Central memory CD8-positive, alpha-beta T cell (primary cell): ENCODE results near the gene TMEM272.

Source experiments
- ATAC-seq: fragments of 150-1000 bp; cut with Tn5 transposase; replicated peaks from 2 replicates; pipeline ENCODE4 v1.10.0; 2022; ENCODE audit warnings: mild to moderate bottlenecking, moderate FRiP score, moderate number of reproducible peaks; ENCODE audit not compliant: poor library complexity, severe bottlenecking; ENCODE audit errors: extremely low read depth
- DNase-seq, 2 donors: peaks; one replicate each; pipeline ENCODE4 v3.0.0; 2021; ENCODE audit warnings: low spot score in 2 of 2
- H3K27ac Mint-ChIP-seq: one replicate; pipeline ENCODE4 v1.8.0; 2022; ENCODE audit warnings: low read depth, mild to moderate bottlenecking, moderate library complexity, mixed read lengths
- H3K27me3 Mint-ChIP-seq: one replicate; pipeline ENCODE4 v1.8.0; 2022; ENCODE audit warnings: mixed read lengths
- H3K36me3 Mint-ChIP-seq: one replicate; pipeline ENCODE4 v1.8.0; 2022; ENCODE audit warnings: mild to moderate bottlenecking, moderate library complexity, mixed read lengths; ENCODE audit not compliant: insufficient read depth
- H3K4me1 Mint-ChIP-seq: one replicate; pipeline ENCODE4 v1.8.0; 2022; ENCODE audit warnings: mixed read lengths
- H3K4me3 Mint-ChIP-seq: one replicate; pipeline ENCODE4 v1.8.0; 2022; ENCODE audit warnings: mild to moderate bottlenecking, moderate library complexity, mixed read lengths
- H3K9me3 Mint-ChIP-seq: one replicate; pipeline ENCODE4 v1.8.0; 2022; ENCODE audit warnings: mixed read lengths

The TMEM272 gene

DNA sequence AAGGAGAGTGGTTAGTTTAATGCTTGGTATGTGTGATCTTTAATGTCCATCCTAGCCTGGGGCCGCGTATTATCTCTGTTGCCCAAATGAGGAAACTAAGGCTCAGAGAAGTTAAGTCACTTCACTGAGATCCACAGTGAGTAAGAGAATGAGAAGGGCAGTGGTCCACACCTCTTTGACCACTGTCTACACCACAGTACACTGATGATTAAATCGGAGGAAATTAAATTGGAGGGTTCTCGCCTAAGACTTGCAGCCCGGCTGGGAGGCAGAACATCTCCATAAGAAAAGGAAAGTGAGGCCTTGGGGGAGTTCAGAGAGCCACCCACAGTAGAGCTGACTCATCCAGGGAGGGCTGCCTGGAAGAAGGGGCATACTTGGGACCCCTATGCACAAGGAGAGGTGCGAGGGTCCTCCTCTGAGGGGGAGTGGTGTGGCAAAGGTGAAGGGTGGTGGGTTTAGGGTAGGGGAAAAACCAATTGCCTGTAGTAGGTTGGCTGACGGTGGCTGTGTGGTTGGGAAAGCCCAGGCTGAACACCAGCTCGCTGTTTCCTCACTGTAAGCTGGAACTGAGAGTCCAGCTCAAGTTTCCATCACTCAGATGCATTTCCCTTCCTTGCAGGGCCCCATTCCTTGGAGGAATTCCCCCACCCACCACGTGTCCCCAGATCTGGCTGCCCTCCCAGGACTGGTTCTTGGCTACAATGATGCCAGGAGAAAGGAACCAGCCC, 26.0 kb downstream of the TMEM272 start:
- peaks cover 7% of the 10 kb centered on the region for H3K36me3 Mint-ChIP-seq
- peaks cover 69% of the 10 kb centered on the region for H3K4me1 Mint-ChIP-seq
- ATAC-seq (no peak), DNase-seq (no peak)
- H3K27ac Mint-ChIP-seq: peak overlapping the region; percentile 87
- peak overlapping the region; percentile 36 for H3K4me3 Mint-ChIP-seq
- no peaks in the 10 kb centered on the region for H3K9me3 Mint-ChIP-seq
- no peaks in the 10 kb centered on the region for H3K27me3 Mint-ChIP-seq

DNA sequence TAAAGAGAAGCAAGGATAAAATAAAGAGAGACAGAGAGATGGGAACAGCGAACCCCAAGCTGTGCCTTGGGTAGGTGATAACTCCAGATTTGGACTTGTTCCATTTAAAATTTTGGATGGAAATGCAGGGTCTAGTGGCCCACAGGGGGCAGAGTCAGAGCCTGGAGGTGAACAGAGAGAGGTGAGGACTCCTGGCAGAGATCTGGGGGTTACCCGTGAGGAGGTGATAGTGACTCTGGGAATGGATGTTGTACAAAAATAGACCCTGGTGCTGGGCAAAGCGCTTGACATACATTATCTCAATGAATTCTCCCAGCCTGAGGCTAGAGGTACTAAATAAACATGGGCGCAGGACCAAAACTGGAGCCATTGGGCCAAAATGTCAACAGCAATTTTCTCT, 26.7 kb downstream of the TMEM272 start:
- H3K4me3 Mint-ChIP-seq: peak overlapping the region; percentile 36
- H3K4me1 Mint-ChIP-seq: peaks cover 67% of the 10 kb centered on the region
- no peak for DNase-seq
- ATAC-seq: no peak
- H3K27me3 Mint-ChIP-seq: no peaks in the 10 kb centered on the region
- peaks cover 5% of the 10 kb centered on the region for H3K36me3 Mint-ChIP-seq
- H3K9me3 Mint-ChIP-seq: no peaks in the 10 kb centered on the region
- H3K27ac Mint-ChIP-seq: peak overlapping the region; percentile 87

DNA sequence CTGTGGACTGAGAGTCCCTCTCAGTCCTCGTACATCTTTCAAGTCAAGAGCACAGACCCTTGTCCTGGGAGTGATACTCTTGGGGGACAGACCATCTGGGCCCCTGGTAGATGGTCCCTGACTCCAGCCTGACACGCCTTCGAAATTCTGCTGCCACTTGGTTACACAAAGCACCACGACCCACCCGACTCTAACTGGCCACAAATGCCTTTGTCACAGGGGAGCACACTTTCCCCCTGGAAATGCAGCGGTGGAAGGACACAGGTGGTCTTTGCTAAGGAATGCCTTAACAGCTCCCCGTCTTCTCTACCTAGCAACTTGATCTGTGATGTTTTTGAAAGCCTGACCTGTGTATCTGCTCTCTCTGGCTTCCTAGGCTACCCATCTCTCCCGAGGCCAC, 27.3 kb downstream of the TMEM272 start:
- ATAC-seq (no peak), DNase-seq (no peak)
- Mint-ChIP-seq H3K4me1 (peaks cover 65% of the 10 kb centered on the region), H3K27ac (peak overlapping the region; percentile 87), H3K27me3 (no peaks in the 10 kb centered on the region), H3K4me3 (no peak overlapping the region), H3K36me3 (peaks cover 5% of the 10 kb centered on the region), H3K9me3 (no peaks in the 10 kb centered on the region)

DNA sequence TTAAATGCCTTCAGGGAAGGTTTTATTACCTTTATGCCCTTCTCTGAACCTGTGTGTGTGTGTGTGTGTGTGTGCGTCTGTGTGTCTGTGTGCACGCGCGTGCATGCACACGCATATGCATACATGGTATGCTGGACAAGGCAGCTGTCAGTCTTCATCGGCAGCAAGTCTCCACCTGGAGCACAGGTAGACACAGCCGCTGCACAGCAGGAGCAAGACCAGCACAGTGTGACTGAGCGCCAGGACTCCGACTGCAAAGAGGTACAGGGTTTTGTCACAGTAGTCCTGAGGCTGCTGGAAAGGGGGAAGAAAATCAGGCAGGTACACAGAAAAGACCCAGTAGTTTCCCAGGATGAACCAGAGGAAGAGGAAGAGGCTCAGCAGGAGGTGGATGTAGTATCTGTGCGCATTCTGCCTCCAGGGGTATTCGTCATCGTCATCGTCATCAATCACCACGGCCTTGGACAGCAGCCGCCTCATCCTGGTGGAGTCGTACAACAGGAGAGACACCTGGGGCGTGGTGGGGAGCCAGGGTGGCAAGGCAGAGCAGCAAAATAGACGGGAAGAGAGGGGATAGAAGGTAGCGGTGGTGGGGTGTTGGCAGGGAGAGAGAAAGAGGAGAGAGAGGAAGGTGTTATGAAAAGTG, 28.2 kb downstream of the TMEM272 start:
- H3K27ac Mint-ChIP-seq: peak overlapping the region; percentile 69

DNA sequence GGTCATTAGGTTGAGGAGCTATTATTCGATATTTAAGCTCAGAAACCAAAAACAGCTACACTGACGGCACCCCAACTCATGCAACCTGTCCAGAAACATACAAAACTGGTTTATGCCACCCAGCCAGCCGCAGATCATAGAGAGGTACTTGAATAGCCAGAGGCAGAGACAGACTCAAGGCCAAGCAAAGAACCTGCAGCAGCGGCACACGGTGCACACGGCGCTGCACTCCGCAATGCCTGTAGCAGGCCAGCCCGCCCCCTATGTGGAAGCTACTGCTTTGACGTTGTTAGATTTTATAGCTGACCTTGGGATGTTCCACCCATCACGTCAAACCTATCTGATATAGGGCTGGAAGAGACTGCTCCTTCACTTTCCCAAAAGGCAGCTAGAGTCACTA, 29.1 kb downstream of the TMEM272 start:
- Mint-ChIP-seq H3K4me1 (peaks cover 46% of the 10 kb centered on the region), H3K4me3 (no peak overlapping the region), H3K27me3 (no peaks in the 10 kb centered on the region), H3K27ac (no peak overlapping the region), H3K36me3 (peaks cover 2% of the 10 kb centered on the region), H3K9me3 (no peaks in the 10 kb centered on the region)
- DNase-seq (no peak), ATAC-seq (no peak)

More for the DNA sequence above, 28.2 kb downstream of the TMEM272 start:
- H3K36me3 Mint-ChIP-seq: peaks cover 2% of the 10 kb centered on the region
- ATAC-seq (no peak), DNase-seq (no peak)
- H3K27me3 Mint-ChIP-seq: no peaks in the 10 kb centered on the region
- H3K9me3 Mint-ChIP-seq: no peaks in the 10 kb centered on the region
- H3K4me1 Mint-ChIP-seq: peaks cover 55% of the 10 kb centered on the region
- H3K4me3 Mint-ChIP-seq: no peak overlapping the region

DNA sequence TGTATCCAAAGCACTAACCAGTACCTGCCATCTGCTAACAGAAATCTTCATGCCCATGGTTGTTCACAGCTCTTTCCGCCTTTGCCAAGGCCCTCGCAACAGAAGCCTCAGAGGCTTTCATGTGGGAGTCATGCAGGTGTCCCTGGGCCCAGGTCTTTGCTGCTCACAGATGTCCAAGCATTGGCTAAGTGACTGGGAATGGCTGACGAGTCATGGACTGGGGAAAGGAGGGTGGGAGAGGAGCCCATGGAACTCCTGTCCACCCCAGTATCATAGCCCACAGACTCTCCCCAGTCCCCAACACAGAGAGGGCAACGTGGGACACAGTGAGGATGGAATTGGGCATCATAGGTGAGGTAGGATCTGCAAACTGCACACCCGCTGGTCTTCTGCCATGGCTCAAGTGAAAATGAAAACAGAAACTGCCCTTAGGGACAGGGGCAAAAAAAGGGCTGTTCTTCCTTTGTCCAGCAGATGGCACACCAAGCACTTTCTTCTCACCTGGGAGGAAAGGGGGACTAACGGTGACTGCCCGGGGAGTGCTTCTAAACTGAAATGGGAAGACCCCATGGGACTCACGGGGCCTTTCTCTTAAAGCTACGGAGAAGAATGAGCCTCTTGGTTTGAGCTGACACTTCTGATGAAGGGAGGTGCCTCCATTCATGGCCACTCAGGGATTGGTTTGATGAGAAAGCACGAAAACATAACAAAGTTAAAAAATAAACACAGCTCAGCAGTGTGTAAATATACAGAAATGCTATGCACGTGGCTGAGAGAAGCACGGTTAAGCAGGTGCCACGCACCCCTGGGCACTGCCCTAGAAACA, 29.9 kb downstream of the TMEM272 start:
- DNase-seq (peak; percentile 68 to 70), ATAC-seq (peak; percentile 83)
- Mint-ChIP-seq H3K9me3 (no peaks in the 10 kb centered on the region), H3K36me3 (peaks cover 2% of the 10 kb centered on the region), H3K27me3 (no peaks in the 10 kb centered on the region), H3K27ac (peak overlapping the region; percentile 64), H3K4me1 (peaks cover 38% of the 10 kb centered on the region), H3K4me3 (peak overlapping the region; percentile 47)

DNA sequence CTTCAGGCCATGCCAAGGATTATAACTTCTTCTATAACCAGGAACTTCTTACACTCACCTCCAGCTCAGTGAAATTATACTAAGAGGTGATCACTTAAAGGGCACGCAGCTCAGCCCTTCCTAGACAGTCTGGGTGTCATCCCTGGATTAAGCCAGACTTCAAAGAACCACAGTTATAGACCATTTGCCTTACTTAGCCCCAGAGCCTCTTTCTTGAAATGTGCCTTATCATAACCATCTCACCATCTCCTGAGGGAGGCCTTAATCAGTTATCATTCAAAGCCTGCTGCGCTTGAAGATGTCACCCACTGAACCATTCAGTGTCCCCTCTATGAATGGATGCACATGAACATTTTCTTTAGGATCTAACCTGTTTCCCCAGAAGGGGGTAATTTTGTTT, 30.9 kb downstream of the TMEM272 start:
- H3K4me3 Mint-ChIP-seq: no peak overlapping the region
- H3K4me1 Mint-ChIP-seq: peaks cover 29% of the 10 kb centered on the region
- no peak overlapping the region for H3K27ac Mint-ChIP-seq
- ATAC-seq: no peak
- H3K9me3 Mint-ChIP-seq: no peaks in the 10 kb centered on the region
- H3K36me3 Mint-ChIP-seq: peaks cover 5% of the 10 kb centered on the region
- no peak for DNase-seq
- no peaks in the 10 kb centered on the region for H3K27me3 Mint-ChIP-seq

DNA sequence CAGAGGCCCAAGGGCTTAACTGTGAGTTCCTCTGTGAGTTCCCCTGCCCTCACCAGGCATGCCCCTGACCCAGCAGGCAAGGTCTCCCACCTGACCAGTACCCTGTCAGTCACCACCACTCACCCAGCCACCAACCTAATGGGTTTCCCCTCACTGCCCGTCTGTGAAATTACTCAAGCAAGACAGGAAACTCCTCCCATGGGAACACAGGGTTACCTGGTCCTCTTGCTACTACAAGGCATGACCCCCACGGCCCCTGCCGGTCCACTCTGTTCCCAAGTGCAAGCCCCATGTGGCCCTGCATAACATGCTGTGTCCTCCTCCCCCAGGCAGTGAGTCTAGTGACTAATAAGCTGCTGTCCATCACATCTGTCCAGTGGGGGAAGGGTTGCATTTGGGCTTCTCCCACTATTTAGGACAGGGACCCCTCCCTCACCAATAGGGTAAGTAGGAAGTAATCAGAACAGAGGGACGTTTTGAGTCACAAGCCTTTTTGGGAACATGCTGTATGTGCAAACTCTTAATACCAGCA, 33.0 kb downstream of the TMEM272 start:
- Mint-ChIP-seq H3K27me3 (no peaks in the 10 kb centered on the region), H3K36me3 (peaks cover 7% of the 10 kb centered on the region), H3K4me1 (peaks cover 14% of the 10 kb centered on the region), H3K4me3 (no peak overlapping the region), H3K27ac (no peak overlapping the region), H3K9me3 (no peaks in the 10 kb centered on the region)
- ATAC-seq (no peak), DNase-seq (no peak)

DNA sequence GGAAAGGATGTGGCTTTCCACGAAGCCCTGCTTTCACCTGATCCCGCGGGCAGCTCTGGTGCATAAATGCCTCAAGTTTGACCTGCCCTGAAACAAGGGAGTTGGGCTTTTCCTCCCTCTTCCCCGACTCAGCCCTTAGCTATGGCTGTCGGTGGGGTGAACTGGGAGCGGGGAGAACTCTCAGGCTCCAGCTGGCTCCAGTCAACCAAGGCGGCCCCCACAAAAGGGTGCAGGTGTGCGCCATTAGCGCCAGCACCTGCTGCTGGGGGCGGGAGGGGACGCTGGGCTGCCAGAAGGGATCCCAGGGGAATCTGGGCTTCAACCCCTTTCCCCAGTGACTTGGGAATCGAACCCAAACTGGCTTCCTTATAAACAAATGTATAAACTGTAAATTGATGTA, 33.9 kb downstream of the TMEM272 start:
- H3K27ac Mint-ChIP-seq: no peak overlapping the region
- H3K4me1 Mint-ChIP-seq: peaks cover 8% of the 10 kb centered on the region
- H3K27me3 Mint-ChIP-seq: no peaks in the 10 kb centered on the region
- H3K4me3 Mint-ChIP-seq: no peak overlapping the region
- ATAC-seq (no peak), DNase-seq (no peak)
- H3K9me3 Mint-ChIP-seq: no peaks in the 10 kb centered on the region
- peaks cover 7% of the 10 kb centered on the region for H3K36me3 Mint-ChIP-seq

DNA sequence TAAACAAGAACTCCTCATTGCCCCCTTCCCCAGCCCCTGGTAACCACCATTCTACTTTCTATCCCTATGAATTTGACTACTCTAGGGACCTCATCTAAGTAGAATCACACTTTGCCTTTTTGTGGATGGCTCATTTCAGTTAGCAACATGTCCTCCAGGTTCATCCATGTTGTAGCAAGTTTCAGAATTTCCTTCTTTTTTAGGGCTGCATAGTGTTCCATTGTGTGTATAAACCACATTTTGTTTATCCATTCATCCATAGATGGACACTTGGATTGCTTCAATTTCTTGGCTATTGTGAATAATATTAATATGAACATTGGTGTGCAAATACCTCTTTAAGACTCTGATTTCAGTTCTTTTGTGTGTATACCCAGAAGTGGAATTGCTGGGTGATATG, 36.2 kb downstream of the TMEM272 start:
- Mint-ChIP-seq H3K27me3 (no peaks in the 10 kb centered on the region), H3K4me1 (peaks cover 18% of the 10 kb centered on the region), H3K27ac (no peak overlapping the region), H3K4me3 (no peak overlapping the region), H3K9me3 (no peaks in the 10 kb centered on the region), H3K36me3 (peaks cover 26% of the 10 kb centered on the region)
- DNase-seq (no peak), ATAC-seq (no peak)

DNA sequence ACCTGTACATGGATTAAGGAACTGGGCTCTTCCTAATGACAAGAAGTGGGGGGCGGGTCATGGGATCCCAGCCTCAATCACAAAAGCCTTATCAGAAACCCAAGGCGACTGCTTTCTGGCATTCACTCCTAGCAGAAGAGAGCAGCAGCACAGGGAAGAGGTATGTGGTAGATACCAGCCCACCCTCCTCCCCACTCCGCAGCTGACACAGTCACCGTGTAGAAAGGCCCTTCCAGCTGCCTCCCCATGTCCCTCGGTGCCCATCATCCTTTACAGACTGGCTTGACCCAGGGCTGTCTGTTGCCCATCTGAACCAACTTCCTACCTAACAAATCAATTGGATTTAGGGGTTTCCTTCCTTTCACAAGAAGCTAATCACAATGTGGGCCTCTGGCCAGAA, 37.9 kb downstream of the TMEM272 start:
- peaks cover 31% of the 10 kb centered on the region for H3K4me1 Mint-ChIP-seq
- no peaks in the 10 kb centered on the region for H3K27me3 Mint-ChIP-seq
- H3K27ac Mint-ChIP-seq: peak overlapping the region; percentile 36

DNA sequence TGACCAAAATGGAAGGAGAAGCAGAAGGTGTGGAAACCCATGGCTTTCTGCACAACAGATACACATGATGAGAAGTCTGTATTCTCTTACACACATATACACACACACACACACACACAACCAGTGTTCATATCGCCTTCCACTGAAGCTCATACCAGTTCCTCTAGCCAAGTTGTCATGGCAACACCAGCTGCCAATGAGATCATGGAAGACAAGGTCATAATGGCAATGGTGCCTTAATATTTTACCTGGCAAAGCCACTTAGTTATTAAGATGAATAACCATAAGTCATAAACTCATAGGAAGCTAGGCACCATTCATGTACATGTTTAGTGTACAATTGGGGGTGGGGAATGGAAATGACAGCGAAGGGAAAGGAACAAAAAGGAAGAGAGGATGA, 38.4 kb downstream of the TMEM272 start:
- peaks cover 35% of the 10 kb centered on the region for H3K4me1 Mint-ChIP-seq
- no peak overlapping the region for H3K4me3 Mint-ChIP-seq
- peak overlapping the region; percentile 36 for H3K27ac Mint-ChIP-seq

More for the DNA sequence above, 37.9 kb downstream of the TMEM272 start:
- H3K9me3 Mint-ChIP-seq: no peaks in the 10 kb centered on the region
- DNase-seq (no peak), ATAC-seq (no peak)
- H3K4me3 Mint-ChIP-seq: no peak overlapping the region
- peaks cover 39% of the 10 kb centered on the region for H3K36me3 Mint-ChIP-seq

More for the DNA sequence above, 38.4 kb downstream of the TMEM272 start:
- DNase-seq: no peak
- Mint-ChIP-seq H3K9me3 (no peaks in the 10 kb centered on the region), H3K27me3 (no peaks in the 10 kb centered on the region), H3K36me3 (peaks cover 42% of the 10 kb centered on the region)
- no peak for ATAC-seq
